SW480 (cell line): ENCODE results near the gene GHRL.

Experiments
- DNase-seq: peaks from one replicate; pipeline ENCODE4 v3.0.0-alpha.2; 2016; ENCODE audit warnings: low spot score

The GHRL gene, protein sequence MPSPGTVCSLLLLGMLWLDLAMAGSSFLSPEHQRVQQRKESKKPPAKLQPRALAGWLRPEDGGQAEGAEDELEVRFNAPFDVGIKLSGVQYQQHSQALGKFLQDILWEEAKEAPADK

DNA sequence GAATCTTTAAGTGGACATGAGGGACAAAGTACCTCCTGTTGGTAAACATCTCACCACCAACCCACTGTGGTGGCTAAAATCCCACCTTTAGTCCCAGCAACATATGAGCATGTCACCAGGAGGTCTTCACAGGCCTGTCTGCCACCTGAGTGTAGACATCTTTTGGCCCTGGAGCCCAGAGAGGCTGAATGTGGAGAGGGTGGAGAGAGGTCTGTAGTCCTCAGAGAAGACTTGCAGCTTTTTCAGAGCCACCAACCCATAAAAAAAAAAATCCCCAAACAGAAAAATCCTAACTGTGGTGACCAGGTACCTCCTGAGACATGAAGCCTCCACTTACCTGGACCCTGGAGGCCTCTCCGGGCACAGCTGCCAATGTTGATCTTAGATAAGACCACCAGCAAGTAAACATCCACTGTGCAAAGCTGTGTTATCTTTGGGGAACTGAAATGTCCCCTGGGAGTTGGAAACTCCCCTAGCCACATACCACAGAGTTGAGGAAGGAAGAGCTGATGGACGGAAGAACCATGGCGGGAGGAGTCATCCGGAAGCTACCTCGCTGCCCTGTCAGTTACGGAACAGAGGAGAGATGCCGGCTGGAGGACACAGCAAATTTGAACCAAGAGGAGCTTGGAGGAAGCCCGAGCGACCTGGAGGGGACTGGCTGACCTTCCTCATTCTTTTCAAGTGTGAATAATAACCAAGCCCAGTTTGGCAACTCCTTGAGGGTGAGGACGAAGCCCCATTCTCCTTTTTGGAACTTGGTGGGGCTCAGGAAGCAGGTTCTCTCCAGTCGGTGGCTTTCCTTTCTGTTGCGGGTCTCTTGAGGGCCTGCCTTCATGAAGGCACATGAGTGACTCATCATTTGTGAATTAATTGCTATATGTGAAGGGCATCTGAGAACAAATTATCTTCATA, at the start of gene GHRL:
Gene GHRL, minus strand, starts transcription at position 443 of the 915 bp plus-strand sequence. CDS start 2,767 bp downstream, outside the sequence.
- DNase-seq, result no peak

GRCh38 chr3:10341901-10342398, 49.2 kb upstream of the GHRL start:
- DNase-seq, result no peak

GRCh38 chr3:10340476-10340875, 47.7 kb upstream of the GHRL start:
- DNase-seq, result no peak

DNA sequence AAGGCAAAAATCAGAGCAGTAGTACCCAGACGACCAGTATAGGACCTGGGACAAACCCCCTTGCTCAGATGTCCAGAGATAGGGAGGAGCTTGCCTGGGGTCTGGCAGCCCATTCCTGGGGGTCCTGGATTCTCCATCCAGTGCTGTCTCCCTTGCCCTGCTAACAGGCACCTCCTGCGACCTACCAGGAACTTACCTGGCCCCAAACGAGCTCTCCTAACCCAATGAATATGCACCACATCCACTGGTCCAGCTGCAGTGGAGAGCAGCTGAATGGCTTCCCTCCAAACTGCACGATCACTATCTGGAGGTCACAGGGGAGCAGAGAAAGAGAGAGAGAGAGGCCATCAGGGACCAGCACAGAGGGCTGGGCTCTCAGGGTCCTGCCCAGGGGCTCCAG, 47.3 kb upstream of the GHRL start:
- no peak for DNase-seq

DNA sequence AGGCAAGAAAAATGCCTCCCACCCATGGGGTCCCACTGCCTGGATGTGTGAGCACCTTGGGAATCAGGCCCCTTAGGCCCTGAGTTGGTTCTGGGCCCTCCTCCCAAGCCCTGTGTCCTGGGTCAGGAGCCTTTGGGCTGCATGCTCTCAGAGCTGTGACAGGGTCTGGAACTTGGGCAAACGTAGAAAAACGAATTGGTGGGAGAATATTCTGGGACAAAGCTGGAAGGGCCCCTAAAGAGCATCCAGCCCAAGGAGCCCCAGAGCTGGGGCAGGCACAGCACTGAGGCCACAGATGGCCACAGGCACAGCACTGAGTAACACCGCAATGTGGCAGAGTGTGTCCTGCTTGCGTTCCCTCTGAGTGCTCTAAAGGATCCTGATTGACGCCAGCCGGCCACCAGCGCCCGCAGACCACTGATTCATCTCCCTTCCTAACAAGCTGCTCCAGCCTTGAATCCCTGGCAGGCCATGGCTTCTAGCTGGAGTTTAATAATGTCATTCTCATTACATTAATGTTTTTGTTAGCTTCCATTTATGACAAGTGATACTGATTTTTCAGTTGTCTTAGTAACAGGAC, 46.7 kb upstream of the GHRL start:
- DNase-seq, result no peak

DNA sequence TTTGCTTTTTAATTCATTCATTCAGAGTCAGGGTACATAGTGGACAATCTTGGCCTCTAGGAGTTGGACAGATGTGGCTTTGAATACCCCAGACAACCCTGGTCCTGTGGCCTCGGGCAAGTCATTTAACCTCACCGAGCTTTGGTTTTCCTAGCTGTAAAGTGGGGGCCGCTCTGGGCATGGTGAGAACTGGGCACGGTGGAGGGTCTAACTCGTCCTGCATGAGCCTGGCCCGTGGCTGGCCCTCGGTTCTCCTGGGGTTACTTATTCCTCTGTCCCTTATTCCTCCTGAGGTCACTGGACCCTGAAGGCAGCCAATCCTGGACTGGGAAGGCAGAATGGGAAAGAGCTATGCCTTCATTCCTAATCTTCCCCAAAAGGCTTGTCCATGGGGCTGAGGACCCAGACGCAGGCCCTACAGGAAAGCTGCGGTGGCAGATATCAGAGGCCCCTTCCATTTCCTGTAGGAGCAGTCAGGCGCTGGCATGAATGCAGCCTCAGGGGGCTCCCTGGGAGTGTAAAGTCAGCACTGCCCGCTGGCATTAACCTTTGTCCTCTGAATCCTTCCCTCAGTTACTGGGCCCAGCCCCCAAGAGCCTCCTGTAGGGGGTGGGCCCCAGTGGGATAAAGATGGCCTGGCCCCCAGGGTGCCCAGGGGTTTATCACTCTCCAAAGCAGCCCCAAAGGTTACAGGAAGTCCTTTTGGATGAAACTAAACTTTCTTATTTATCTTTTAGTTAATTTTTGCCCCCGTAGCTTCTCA, 46.0 kb upstream of the GHRL start:
- DNase-seq, result no peak

DNA sequence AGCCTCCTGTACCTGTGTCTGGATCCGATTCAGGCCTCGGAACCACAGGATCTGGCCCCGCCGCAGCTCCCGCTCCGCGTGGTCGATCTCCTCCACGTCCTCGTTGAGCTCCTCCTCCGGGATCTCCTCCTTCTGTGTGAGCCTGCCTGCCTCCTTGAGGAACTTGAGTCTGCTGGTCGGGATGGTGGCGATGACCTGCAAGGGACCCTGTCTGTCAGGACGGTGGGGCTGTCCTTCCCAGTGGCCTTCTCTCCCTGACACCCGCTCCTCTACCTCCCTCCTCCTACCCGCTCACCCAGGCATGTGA, 45.4 kb upstream of the GHRL start:
- DNase-seq, result no peak

- DNase-seq, result no peak
Measured at GRCh38 chr3:10337323-10338163, 44.8 kb upstream of the GHRL start.

- no peak for DNase-seq
Measured at GRCh38 chr3:10336761-10337160, 44.0 kb upstream of the GHRL start.

GRCh38 chr3:10335871-10336622, 43.3 kb upstream of the GHRL start:
- no peak for DNase-seq

DNA sequence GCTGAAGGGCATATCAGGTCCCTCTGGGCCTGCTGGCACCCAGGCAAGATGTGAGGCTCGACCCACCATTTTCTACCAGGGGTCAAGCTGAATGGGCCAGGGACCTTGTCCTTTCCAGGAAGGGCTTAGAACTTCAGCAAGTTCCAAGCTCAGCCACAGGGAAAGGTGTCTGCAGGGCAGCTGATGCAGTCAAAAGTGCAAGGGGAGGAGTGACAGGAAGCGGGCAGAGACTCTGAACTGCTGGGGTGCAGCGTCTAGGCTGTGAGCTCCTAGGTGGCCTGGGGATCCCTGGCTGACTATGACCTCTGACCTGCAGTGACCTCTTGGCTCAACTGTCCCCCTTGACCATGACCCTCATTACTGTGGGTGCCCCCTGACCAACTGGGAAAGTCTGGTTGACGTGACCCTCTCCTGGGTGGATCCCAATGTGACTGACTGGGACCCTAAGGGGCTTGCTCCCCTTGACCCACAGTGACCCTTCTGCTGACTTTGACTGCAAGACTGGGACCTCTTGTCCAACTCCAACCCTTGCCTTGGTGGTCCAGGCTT, 42.5 kb upstream of the GHRL start:
- no peak for DNase-seq

GRCh38 chr3:10334459-10334858, 41.7 kb upstream of the GHRL start:
- DNase-seq, result no peak

DNA sequence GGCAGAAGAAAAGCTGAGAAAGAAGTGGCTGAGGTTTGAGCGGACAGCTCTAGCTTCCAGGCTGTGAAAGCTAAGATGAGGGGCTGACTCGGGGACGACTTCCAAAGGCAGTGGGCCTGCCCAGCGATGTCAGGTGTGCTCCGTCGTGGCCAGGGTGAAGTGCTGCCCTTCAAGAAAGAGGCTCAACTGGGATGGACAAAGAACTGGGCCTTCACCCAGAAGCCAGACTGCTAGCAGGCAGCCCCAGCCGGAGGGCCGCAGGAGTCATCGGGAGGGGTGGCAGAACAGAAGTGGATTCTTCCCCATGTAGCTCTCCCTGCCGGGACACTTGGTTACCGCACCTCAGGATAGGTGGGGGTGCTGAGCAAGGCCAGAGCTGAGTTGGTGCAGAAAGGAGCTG, 41.3 kb upstream of the GHRL start:
- DNase-seq, result no peak

DNA sequence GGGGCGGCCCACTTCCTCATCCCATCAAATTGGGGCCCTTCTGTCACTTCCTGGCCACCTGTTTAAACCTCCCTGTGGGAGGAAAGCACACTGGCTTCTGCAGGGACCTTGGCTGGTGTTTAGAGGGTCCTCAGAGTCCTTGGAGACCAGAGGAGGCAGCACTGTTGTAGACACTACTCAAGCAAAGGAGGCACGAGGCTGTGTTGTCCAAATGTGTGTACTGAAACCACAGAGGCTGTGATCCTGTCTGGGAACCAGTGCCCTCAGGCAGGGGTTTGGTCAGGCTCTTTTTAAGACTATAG, 40.6 kb upstream of the GHRL start:
- DNase-seq, result no peak

GRCh38 chr3:10332481-10333348, 40.0 kb upstream of the GHRL start:
- DNase-seq, result no peak

DNA sequence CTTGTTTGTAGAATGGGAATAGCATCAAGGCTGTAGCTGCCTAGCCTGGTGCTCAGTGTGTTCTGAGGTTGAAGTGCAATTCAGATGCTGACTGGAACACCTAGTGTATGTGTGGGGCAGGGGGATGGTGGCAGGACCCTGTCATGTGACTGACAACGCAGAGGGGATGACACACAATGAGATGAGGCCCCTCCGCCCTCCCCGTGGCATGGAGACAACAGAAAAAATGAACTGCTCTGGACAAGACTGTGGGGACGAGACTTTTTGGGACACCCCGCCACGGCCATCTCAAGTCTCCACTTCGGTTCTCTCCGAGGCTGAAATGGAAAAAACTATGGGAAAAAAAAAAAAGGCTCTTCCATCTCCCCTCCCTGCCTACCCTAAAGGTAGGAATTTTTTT, 38.6 kb upstream of the GHRL start:
- no peak for DNase-seq

DNA sequence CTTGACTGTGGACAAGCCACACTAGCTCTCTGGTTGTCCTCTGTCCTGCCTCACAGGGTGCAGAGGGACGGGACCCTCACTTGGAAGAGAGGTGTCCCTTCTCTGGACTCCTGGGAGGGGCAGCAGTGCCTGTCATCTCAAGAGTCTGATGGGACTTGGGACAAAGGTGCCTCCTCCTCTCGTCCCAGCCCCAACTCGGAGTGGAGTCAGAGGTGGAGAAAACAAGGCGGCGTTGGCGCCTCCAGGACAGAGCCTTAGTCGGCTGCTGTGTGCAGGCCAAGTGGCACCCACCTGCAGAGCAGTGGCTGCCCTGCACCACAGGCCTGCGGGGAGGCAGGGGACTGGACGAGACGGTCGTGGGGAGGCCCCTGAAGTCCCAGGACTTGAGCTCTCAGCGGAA, 37.6 kb upstream of the GHRL start:
- no peak for DNase-seq

GRCh38 chr3:10329495-10330015, 36.8 kb upstream of the GHRL start:
- DNase-seq, result no peak

DNA sequence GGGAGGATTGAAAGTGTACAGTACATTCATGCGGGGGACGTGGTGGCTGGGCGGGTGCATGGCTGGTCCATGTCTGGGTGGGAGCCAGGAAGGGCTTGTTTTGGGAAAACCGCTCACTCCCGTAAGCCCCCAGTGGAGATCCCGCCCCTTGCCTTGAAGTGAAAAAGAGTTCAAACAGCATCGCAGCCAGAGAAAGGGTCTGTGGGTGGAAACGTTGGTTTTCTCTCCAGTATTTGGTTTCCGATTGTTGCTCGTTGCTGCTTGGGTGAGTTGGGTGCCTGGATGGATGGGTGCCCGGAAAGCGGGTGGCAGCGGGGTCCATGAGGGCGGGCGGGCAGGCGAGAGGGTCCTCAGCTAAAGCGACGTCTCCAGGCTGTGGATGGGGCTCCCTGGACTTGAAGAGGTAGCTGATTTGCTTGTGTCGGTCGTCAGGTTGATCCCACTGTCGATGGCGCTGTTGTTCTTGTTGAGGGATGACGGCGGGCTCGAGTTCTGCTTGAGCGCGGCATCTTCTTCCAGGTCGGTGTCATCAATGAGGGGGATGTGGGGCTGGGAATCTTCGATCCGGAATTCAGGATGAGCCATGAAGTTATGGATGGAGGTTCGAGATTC, 35.8 kb upstream of the GHRL start:
- no peak for DNase-seq
